PFSK-1 (cell line): ENCODE measurements around the gene ARHGAP5.

ENCODE experiments used
- FOXP2 ChIP-seq: optimal IDR thresholded peaks from 2 replicates; pipeline ENCODE3; 2011; ENCODE audit warnings: borderline replicate concordance, control low read depth, inconsistent platforms; ENCODE audit not compliant: insufficient read depth; ENCODE audit errors: extremely low read length, extremely low read depth
- POLR2AphosphoS5 ChIP-seq: IDR thresholded peaks from 2 replicates; pipeline ENCODE4 v1.6.1; 2012; ENCODE audit warnings: low read depth, mild to moderate bottlenecking, control low read depth, low read length, moderate library complexity
- SIN3A ChIP-seq: IDR thresholded peaks from 2 replicates; pipeline ENCODE4 v1.6.1; 2012; ENCODE audit warnings: mild to moderate bottlenecking, low read length, moderate library complexity, borderline replicate concordance; ENCODE audit not compliant: insufficient read depth
- TAF1 ChIP-seq: IDR thresholded peaks from 2 replicates; pipeline ENCODE4 v1.6.1; 2012; ENCODE audit warnings: low read length, control low read depth, borderline replicate concordance; ENCODE audit not compliant: insufficient read depth
- TF ChIP-seq, protein P1 (sequence below), 2 experiments: IDR thresholded peaks; 2 replicates each; pipeline versions ENCODE4 v1.6.1 to v1.8.0; 2011 to 2012; ENCODE audit warnings: low read depth in 2 of 2, low read length in 2 of 2, control low read depth in 1 of 2, inconsistent platforms in 1 of 2, mild to moderate bottlenecking in 1 of 2, moderate library complexity in 1 of 2; ENCODE audit not compliant: insufficient read depth in 1 of 2

DNA sequence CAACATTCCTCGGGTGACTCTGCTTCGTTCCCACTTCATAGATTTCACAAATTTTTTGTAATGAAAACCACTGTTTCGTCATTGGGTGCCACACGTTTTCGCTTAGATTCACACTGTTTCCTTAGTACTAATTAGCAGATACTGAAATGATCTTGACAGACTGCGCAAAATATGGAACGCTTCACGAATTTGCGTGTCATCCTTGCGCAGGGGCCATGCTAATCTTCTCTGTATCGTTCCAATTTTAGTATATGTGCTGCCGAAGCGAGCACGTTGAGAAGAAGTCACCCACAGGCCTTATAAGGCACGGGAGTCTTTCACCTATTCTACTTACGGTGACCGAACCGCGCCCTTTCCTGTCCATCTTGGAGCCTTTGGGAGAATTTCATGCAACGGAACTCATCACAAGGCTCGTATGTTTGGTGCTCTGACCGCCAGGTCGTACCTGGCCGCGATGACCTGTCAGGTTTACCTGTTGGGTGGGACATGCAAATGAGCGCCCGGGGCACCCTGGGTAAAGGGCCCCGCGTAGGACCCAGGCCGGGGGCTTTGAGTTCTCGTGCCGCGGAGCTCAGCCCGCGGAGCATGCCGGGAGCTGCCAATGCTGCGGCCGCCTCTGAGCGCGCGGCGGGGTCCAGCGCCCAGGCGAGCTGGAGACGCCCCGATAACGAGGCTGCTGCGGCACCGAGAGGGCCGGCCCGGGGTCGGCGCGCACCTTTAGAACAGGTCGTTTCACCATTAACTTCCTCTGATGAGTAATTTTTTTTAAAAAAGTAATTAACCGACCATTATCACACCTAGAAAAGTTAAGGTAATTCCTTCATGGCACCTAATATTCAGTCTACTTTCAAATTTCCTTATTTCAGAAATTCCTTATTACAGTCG is 126.1 kb downstream of the ARHGAP5 start, which contains the start of gene RNU6-8:
- TF ChIP-seq, protein P1, sequence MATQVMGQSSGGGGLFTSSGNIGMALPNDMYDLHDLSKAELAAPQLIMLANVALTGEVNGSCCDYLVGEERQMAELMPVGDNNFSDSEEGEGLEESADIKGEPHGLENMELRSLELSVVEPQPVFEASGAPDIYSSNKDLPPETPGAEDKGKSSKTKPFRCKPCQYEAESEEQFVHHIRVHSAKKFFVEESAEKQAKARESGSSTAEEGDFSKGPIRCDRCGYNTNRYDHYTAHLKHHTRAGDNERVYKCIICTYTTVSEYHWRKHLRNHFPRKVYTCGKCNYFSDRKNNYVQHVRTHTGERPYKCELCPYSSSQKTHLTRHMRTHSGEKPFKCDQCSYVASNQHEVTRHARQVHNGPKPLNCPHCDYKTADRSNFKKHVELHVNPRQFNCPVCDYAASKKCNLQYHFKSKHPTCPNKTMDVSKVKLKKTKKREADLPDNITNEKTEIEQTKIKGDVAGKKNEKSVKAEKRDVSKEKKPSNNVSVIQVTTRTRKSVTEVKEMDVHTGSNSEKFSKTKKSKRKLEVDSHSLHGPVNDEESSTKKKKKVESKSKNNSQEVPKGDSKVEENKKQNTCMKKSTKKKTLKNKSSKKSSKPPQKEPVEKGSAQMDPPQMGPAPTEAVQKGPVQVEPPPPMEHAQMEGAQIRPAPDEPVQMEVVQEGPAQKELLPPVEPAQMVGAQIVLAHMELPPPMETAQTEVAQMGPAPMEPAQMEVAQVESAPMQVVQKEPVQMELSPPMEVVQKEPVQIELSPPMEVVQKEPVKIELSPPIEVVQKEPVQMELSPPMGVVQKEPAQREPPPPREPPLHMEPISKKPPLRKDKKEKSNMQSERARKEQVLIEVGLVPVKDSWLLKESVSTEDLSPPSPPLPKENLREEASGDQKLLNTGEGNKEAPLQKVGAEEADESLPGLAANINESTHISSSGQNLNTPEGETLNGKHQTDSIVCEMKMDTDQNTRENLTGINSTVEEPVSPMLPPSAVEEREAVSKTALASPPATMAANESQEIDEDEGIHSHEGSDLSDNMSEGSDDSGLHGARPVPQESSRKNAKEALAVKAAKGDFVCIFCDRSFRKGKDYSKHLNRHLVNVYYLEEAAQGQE (IDR thresholded peaks at IDR 0.05; ENCODE audit: insufficient read depth in 1 of 2, low read depth in 2 of 2, low read length in 2 of 2): no peak
- no peak for TF ChIP-seq TAF1
- peak; percentile 46 for TF ChIP-seq POLR2AphosphoS5
- no peak for TF ChIP-seq SIN3A
- no peak for TF ChIP-seq FOXP2
